HEK293 (cell line): ENCODE results near the gene ZNF19.

Source experiments
- CTCF ChIA-PET: fragments of 350-600 bp; formaldehyde crosslinking; extraction: SDS; loops from one replicate; lab custom pipeline; 2021; ENCODE audit warnings: antibody characterized with exemption; lab: Yijun Ruan, JAX
- POLR2A ChIA-PET: fragments of 300-600 bp; formaldehyde crosslinking; extraction: SDS; loops from one replicate; lab custom pipeline; 2020; ENCODE audit warnings: antibody characterized with exemption, inconsistent platforms; lab: Yijun Ruan, JAX
- H3K27ac ChIP-seq: fragments of 200-500 bp; sonication (Bioruptor generic); 2 replicates; pipeline ENCODE4 v1.5.1; 2014; ENCODE audit warnings: low read depth, low read length, control low read depth, inconsistent platforms; ENCODE audit errors: extremely low read depth
- H3K36me3 ChIP-seq, 2 experiments: fragments of 200-500 bp in 1 of 2; sonication (Bioruptor generic) in 1 of 2; 1 replicate in 1 of 2; 2 replicates in 1 of 2; pipeline ENCODE4 v1.5.1; 2014 to 2017; ENCODE audit warnings: inconsistent platforms in 2 of 2, low read length in 2 of 2; ENCODE audit not compliant: control insufficient read depth in 2 of 2, insufficient read depth in 1 of 2
- H3K4me1 ChIP-seq: fragments of 200-500 bp; sonication (Bioruptor generic); 2 replicates; pipeline ENCODE4 v1.5.1; 2014; ENCODE audit warnings: mild to moderate bottlenecking, low read length, inconsistent platforms; ENCODE audit not compliant: control insufficient read depth, insufficient read depth
- H3K4me3 ChIP-seq: 2 replicates; pipeline ENCODE4 v1.5.1; 2011; ENCODE audit warnings: low read depth, mild to moderate bottlenecking, control low read depth, low read length, moderate library complexity
- H3K9me3 ChIP-seq: fragments of 200-500 bp; sonication (Bioruptor generic); 2 replicates; pipeline ENCODE4 v1.5.1; 2014; ENCODE audit warnings: low read depth, low read length, inconsistent platforms; ENCODE audit not compliant: control insufficient read depth, insufficient read depth
- EGR2 ChIP-seq: fragments of 450-650 bp; formaldehyde crosslinking; IDR thresholded peaks from 2 replicates; pipeline ENCODE4 v1.5.1; 2016; ENCODE audit warnings: low read depth, missing biosample characterization, missing genetic modification characterization
- HOXD13 ChIP-seq: sonication (generic); formaldehyde crosslinking; IDR thresholded peaks from 2 replicates; pipeline ENCODE4 v1.8.0; 2022; ENCODE audit warnings: missing genetic modification reagents, borderline replicate concordance
- KLF8 ChIP-seq: fragments of 450-650 bp; formaldehyde crosslinking; IDR thresholded peaks from 2 replicates; pipeline ENCODE4 v1.5.1; 2016; ENCODE audit warnings: missing biosample characterization, missing genetic modification characterization
- PBX3 ChIP-seq: sonication (generic); formaldehyde crosslinking; IDR thresholded peaks from 2 replicates; pipeline ENCODE4 v1.8.1; 2022; ENCODE audit warnings: mild to moderate bottlenecking, moderate library complexity, missing genetic modification reagents
- PRDM2 ChIP-seq: fragments of 450-650 bp; formaldehyde crosslinking; IDR thresholded peaks from 2 replicates; pipeline ENCODE4 v1.5.1; 2016; ENCODE audit warnings: missing biosample characterization, missing genetic modification characterization, borderline replicate concordance
- YY2 ChIP-seq: fragments of 450-650 bp; formaldehyde crosslinking; IDR thresholded peaks from 2 replicates; pipeline ENCODE4 v1.5.1; 2016; ENCODE audit warnings: missing biosample characterization, missing genetic modification characterization
- ZFHX2 ChIP-seq: fragments of 450-650 bp; formaldehyde crosslinking; conservative IDR thresholded peaks from 2 replicates; pipeline ENCODE4 v1.5.1; 2016; ENCODE audit warnings: missing biosample characterization, missing genetic modification characterization
- ZFP41 ChIP-seq: fragments of 450-650 bp; formaldehyde crosslinking; IDR thresholded peaks from 2 replicates; pipeline ENCODE4 v1.5.1; 2016; ENCODE audit warnings: missing biosample characterization, missing genetic modification characterization, borderline replicate concordance
- ZFP69B ChIP-seq: fragments of 450-650 bp; formaldehyde crosslinking; IDR thresholded peaks from 2 replicates; pipeline ENCODE4 v1.5.1; 2016; ENCODE audit warnings: missing biosample characterization, missing genetic modification characterization
- ZIC2 ChIP-seq: fragments of 450-650 bp; formaldehyde crosslinking; IDR thresholded peaks from 2 replicates; pipeline ENCODE4 v1.5.1; 2016; ENCODE audit warnings: missing biosample characterization, missing genetic modification characterization
- ZNF10 ChIP-seq: fragments of 450-650 bp; formaldehyde crosslinking; IDR thresholded peaks from 2 replicates; pipeline ENCODE4 v1.5.1; 2017; ENCODE audit warnings: missing biosample characterization, missing genetic modification characterization
- ZNF174 ChIP-seq: fragments of 450-650 bp; formaldehyde crosslinking; IDR thresholded peaks from 2 replicates; pipeline ENCODE4 v1.5.0; 2017; ENCODE audit warnings: missing biosample characterization, mild to moderate bottlenecking, missing genetic modification characterization
- ZNF2 ChIP-seq: fragments of 450-650 bp; formaldehyde crosslinking; IDR thresholded peaks from 2 replicates; pipeline ENCODE4 v1.5.1; 2016; ENCODE audit warnings: missing biosample characterization, missing genetic modification characterization
- ZNF362 ChIP-seq: fragments of 450-650 bp; formaldehyde crosslinking; IDR thresholded peaks from 2 replicates; pipeline ENCODE4 v1.5.1; 2016; ENCODE audit warnings: missing biosample characterization, missing genetic modification characterization
- ZNF391 ChIP-seq: fragments of 450-650 bp; formaldehyde crosslinking; IDR thresholded peaks from 2 replicates; pipeline ENCODE4 v1.5.1; 2016; ENCODE audit warnings: low read depth, missing biosample characterization, missing genetic modification characterization, borderline replicate concordance
- ZNF416 ChIP-seq: fragments of 450-650 bp; formaldehyde crosslinking; IDR thresholded peaks from 2 replicates; pipeline ENCODE4 v1.5.1; 2016; ENCODE audit warnings: missing biosample characterization, missing genetic modification characterization
- ZNF423 ChIP-seq: fragments of 450-650 bp; formaldehyde crosslinking; IDR thresholded peaks from 2 replicates; pipeline ENCODE4 v1.5.1; 2016; ENCODE audit warnings: missing biosample characterization, missing genetic modification characterization
- ZNF433 ChIP-seq: fragments of 450-650 bp; formaldehyde crosslinking; IDR thresholded peaks from 2 replicates; pipeline ENCODE4 v1.5.1; 2016; ENCODE audit warnings: missing biosample characterization, missing genetic modification characterization, low read depth
- ZNF530 ChIP-seq: fragments of 450-650 bp; formaldehyde crosslinking; IDR thresholded peaks from 2 replicates; pipeline ENCODE4 v1.5.1; 2016; ENCODE audit warnings: low read depth, missing biosample characterization, missing genetic modification characterization
- ZNF585B ChIP-seq: fragments of 450-650 bp; formaldehyde crosslinking; IDR thresholded peaks from 2 replicates; pipeline ENCODE4 v1.5.1; 2016; ENCODE audit warnings: missing biosample characterization, missing genetic modification characterization
- ZNF677 ChIP-seq: fragments of 450-650 bp; IDR thresholded peaks from 2 replicates; pipeline ENCODE4 v1.5.0; 2018; ENCODE audit warnings: missing biosample characterization, mild to moderate bottlenecking, missing genetic modification characterization, moderate library complexity
- ZNF701 ChIP-seq: fragments of 450-650 bp; formaldehyde crosslinking; IDR thresholded peaks from 2 replicates; pipeline ENCODE4 v1.5.1; 2016; ENCODE audit warnings: missing biosample characterization, missing genetic modification characterization
- ZNF830 ChIP-seq: fragments of 450-650 bp; IDR thresholded peaks from 2 replicates; pipeline ENCODE4 v1.5.0; 2018; ENCODE audit warnings: missing biosample characterization, missing genetic modification characterization, low read depth, mild to moderate bottlenecking, moderate library complexity
- ZXDB ChIP-seq: fragments of 450-650 bp; formaldehyde crosslinking; IDR thresholded peaks from 2 replicates; pipeline ENCODE4 v1.5.1; 2016; ENCODE audit warnings: missing biosample characterization, missing genetic modification characterization
- TF ChIP-seq, protein P1 (sequence below): IDR thresholded peaks from 2 replicates; pipeline ENCODE4 v1.6.1; 2011; ENCODE audit warnings: mild to moderate bottlenecking, low read depth, low read length, borderline replicate concordance

ZNF19 gene

DNA sequence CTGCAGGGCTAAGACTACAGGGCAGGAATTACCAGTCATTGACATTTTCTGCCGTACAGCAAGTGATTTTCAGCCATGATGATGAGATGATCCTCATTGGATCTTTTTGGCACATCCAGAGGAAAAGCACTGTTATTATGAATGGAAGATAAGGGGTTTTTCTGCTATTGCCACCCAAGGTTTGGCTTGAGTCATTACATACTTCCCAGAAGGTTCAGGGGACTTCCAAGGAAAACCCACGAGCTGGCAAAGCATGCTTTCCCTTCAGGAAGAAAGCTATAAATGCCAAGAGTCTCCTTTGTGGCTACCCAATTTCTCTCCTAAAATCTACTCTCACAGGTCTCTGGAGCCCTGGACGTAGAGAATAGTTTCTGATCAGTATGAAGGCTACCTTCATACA is 43.2 kb upstream of the ZNF19 start (continued):
- TF ChIP-seq PRDM2 (no peak), YY2 (tag by site-specific recombination) (no peak), ZIC2 (tag by site-specific recombination) (no peak), HOXD13 (no peak), ZXDB (tag by site-specific recombination) (no peak), ZFHX2 (tag by site-specific recombination) (no peak)
- TF ChIP-seq, all 188 proteins: peak for 0

DNA sequence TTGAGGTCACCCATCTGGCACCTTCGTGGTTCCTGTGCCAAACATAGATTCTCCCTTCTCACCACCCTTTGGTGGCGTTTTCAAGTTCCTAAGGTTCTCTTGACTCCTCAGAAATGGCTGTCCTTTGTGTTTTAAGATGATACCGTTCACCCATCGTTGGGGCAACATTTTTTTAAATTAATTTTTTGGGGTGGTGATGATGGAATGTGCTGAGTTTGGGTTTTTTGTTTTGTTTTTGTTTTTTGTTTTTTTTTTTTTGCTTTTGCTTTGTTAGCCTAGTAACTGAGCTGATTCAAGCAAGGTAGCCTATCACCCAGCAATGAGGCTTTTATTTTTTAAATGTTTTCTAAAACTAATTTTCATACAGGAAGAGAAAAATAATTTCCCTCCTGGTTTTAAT is 39.7 kb upstream of the ZNF19 start:
- ChIA-PET CTCF (interaction anchor here (1.2 to 1.7 kb wide), 3 partner anchors 14 to 116 kb away, joined by 3 to 6 read pairs (median 4); no protein-coding TSS in a partner anchor), POLR2A (interaction anchor here (0.7 kb wide), 1 partner anchor 51 kb away, joined by 4 read pairs; no protein-coding TSS in a partner anchor)
- no peak for TF ChIP-seq YY2 (tag by site-specific recombination)
- no peak for TF ChIP-seq ZNF2 (tag by site-specific recombination)
- no peak for TF ChIP-seq ZNF423 (tag by site-specific recombination)
- no peak for TF ChIP-seq ZNF10 (tag by site-specific recombination)
- TF ChIP-seq PBX3 (CRISPR knock-in tag), result no peak
- no peak for TF ChIP-seq ZNF830 (tag by site-specific recombination)
- no peak for TF ChIP-seq ZNF362 (tag by site-specific recombination)
- no peak for TF ChIP-seq ZFP41
- TF ChIP-seq EGR2 (tag by site-specific recombination), result no peak
- no peak for TF ChIP-seq ZNF530 (tag by site-specific recombination)
- TF ChIP-seq ZNF433 (tag by site-specific recombination), result no peak
- TF ChIP-seq ZNF416 (tag by site-specific recombination), result no peak
- no peak overlapping the region for H3K4me3 ChIP-seq
- H3K27ac ChIP-seq, result no peak overlapping the region
- no peaks in the 10 kb centered on the region for H3K9me3 ChIP-seq
- H3K36me3 ChIP-seq, result no peaks in the 10 kb centered on the region
- H3K4me1 ChIP-seq, result peaks cover 6% of the 10 kb centered on the region

- no peaks in the 10 kb centered on the region for H3K36me3 ChIP-seq
- ChIA-PET POLR2A (no interaction called here), CTCF (interaction anchor here (0.6 kb wide), 1 partner anchor 227 kb away, joined by 3 read pairs; no protein-coding TSS in a partner anchor)
- no peak overlapping the region for H3K27ac ChIP-seq
- peaks cover 6% of the 10 kb centered on the region for H3K4me1 ChIP-seq
- H3K4me3 ChIP-seq, result no peak overlapping the region
- H3K9me3 ChIP-seq, result no peaks in the 10 kb centered on the region
- no peak for TF ChIP-seq ZNF585B (tag by site-specific recombination)
- TF ChIP-seq ZNF677 (tag by site-specific recombination), result no peak
- TF ChIP-seq ZFP69B, result no peak
- no peak for TF ChIP-seq KLF8
- no peak for TF ChIP-seq ZNF701 (tag by site-specific recombination)
- TF ChIP-seq ZNF174 (tag by site-specific recombination), result no peak
- TF ChIP-seq, protein P1, sequence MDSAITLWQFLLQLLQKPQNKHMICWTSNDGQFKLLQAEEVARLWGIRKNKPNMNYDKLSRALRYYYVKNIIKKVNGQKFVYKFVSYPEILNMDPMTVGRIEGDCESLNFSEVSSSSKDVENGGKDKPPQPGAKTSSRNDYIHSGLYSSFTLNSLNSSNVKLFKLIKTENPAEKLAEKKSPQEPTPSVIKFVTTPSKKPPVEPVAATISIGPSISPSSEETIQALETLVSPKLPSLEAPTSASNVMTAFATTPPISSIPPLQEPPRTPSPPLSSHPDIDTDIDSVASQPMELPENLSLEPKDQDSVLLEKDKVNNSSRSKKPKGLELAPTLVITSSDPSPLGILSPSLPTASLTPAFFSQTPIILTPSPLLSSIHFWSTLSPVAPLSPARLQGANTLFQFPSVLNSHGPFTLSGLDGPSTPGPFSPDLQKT, result no peak
- no peak for TF ChIP-seq ZNF391 (tag by site-specific recombination)
Measured at GRCh38 chr16:71528257-71528656, 39.1 kb upstream of the ZNF19 start.
